Germinal center (tissue), 1 donor: ENCODE data around the gene CROCC2.

Source experiments
- DNase-seq: peaks from one replicate; pipeline ENCODE4 v3.0.0; 2012; ENCODE audit warnings: mixed read lengths, low spot score

The CROCC2 gene

GRCh38 chr2:240921311-240921994 lies 15.3 kb downstream of the CROCC2 start:
- DNase-seq, result no peak

- no peak for DNase-seq
These were observed 15.8 kb downstream of the CROCC2 start for GRCh38 chr2:240921995-240922244.

GRCh38 chr2:240922245-240922981 lies 16.3 kb downstream of the CROCC2 start:
- DNase-seq, result no peak

GRCh38 chr2:240922982-240923537 lies 16.9 kb downstream of the CROCC2 start:
- DNase-seq, result no peak

- DNase-seq, result no peak
These were observed 19.0 kb downstream of the CROCC2 start for GRCh38 chr2:240925191-240925567.

GRCh38 chr2:240925568-240926515 lies 19.7 kb downstream of the CROCC2 start:
- no peak for DNase-seq

GRCh38 chr2:240926516-240927389 lies 20.6 kb downstream of the CROCC2 start:
- no peak for DNase-seq

GRCh38 chr2:240927390-240927781 lies 21.2 kb downstream of the CROCC2 start:
- no peak for DNase-seq

GRCh38 chr2:240928476-240929363 lies 22.6 kb downstream of the CROCC2 start:
- DNase-seq, result no peak

GRCh38 chr2:240929364-240930095 lies 23.4 kb downstream of the CROCC2 start:
- DNase-seq, result no peak

GRCh38 chr2:240930096-240930630 lies 24.0 kb downstream of the CROCC2 start:
- no peak for DNase-seq

- DNase-seq, result no peak
These were observed 24.6 kb downstream of the CROCC2 start for GRCh38 chr2:240930631-240931318.

GRCh38 chr2:240931319-240931949 lies 25.3 kb downstream of the CROCC2 start:
- no peak for DNase-seq

GRCh38 chr2:240932001-240932723 lies 26.0 kb downstream of the CROCC2 start:
- no peak for DNase-seq

GRCh38 chr2:240932724-240933047 lies 26.6 kb downstream of the CROCC2 start:
- no peak for DNase-seq

- no peak for DNase-seq
These were observed 27.2 kb downstream of the CROCC2 start for GRCh38 chr2:240933048-240933965.
